Natural killer cell treated with Interleukin-12 subunit alpha and Interleukin-12 subunit beta and Interleukin-15 and Interleukin-18, amount 100 ng/mL, for 72 hours (primary cell): Measurements from ENCODE around the gene OVCH1. TPM values are rescaled to one million over a fixed set of nuclear protein-coding genes. Genes with fewer than 3 reads are reported as not detected.

Source experiments
- ATAC-seq, 2 donors: fragments of 150-1000 bp; cut with Tn5 transposase in 1 of 2; sonication (Bioruptor Pico), chemical (Tn5 transposase) in 1 of 2; 2 replicates each; pipeline ENCODE4 v1.10.0; 2021
- DNase-seq: peaks from one replicate; pipeline ENCODE4 v3.0.0; 2022; ENCODE audit warnings: low spot score
- H3K27ac Mint-ChIP-seq, 2 donors: 1 replicate in 1 of 2; 2 replicates in 1 of 2; pipeline ENCODE4 v1.8.0; 2022; ENCODE audit warnings: mixed read lengths in 2 of 2, mild to moderate bottlenecking in 1 of 2, moderate library complexity in 1 of 2
- H3K27me3 Mint-ChIP-seq, 2 donors: 1 replicate in 1 of 2; 2 replicates in 1 of 2; pipeline ENCODE4 v1.8.0; 2022; ENCODE audit warnings: mixed read lengths in 2 of 2
- H3K36me3 Mint-ChIP-seq: one replicate; pipeline ENCODE4 v1.8.0; 2022; ENCODE audit warnings: mixed read lengths
- H3K4me1 Mint-ChIP-seq, 2 donors: 1 replicate in 1 of 2; 2 replicates in 1 of 2; pipeline ENCODE4 v1.8.0; 2022; ENCODE audit warnings: low read depth in 2 of 2, mixed read lengths in 2 of 2, mild to moderate bottlenecking in 1 of 2
- H3K4me3 Mint-ChIP-seq: one replicate; pipeline ENCODE4 v1.8.0; 2022; ENCODE audit warnings: mixed read lengths
- H3K9me3 Mint-ChIP-seq: 2 replicates; pipeline ENCODE4 v1.8.0; 2022; ENCODE audit warnings: mixed read lengths
- total RNA-seq, 2 donors: library from RNA; stranded (reverse); gene quantifications; one replicate each; pipeline ENCODE4 v1.2.3, GENCODE V29; 2022

OVCH1 gene
- total RNA-seq, 2 donors from 2014 or later = not detected

- Mint-ChIP-seq H3K27ac (peak within 1 kb of the TSS; percentile 89 to 95), H3K4me1 (peaks cover 27 to 35% of the 10 kb centered on the region in 2 donors), H3K9me3 (no peaks in the 10 kb centered on the region), H3K27me3 (peaks cover 0 to 7% of the 10 kb centered on the region in 2 donors), H3K4me3 (peak within 1 kb of the TSS; percentile 94), H3K36me3 (no peaks in the 10 kb centered on the region)
- DNase-seq (peak; percentile 94), ATAC-seq (peak; percentile 94 to 97)
Observed at GRCh38 chr12:29380536-29381523, 116.7 kb downstream of the OVCH1 start, which contains the start of gene ERGIC2. ERGIC2 (minus strand) TSS chr12:29381172; CDS start chr12:29371633, 9,539 bp downstream.

Other genes starting within 250 kb of the OVCH1 start
- 10 to 100 TPM; 76.3 to 83.4 TPM for gene ERGIC2, start 116.5 kb downstream of the OVCH1 start, total RNA-seq